ENCODE measurements around the gene C1orf105.

DNA sequence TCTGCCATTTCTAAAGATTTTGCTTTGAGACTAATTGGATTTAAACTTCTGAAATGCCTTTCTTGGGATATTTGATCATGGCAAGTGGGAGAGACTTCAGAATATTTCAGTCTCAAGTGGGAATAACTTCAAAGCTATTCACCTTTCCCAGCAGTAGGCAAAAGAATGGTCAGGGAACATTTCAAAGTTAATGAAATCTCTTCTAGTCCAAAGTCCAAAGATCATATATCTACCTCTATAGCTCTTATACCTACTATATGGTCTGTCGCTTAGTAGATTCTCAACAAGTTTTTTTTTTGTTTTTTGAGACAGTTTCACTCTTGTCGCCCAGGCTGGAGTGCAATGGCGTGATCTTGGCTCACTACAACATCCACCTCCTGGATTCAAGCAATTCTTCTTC is 67.9 kb downstream of the C1orf105 start:
- TF ChIP-seq, protein P1, sequence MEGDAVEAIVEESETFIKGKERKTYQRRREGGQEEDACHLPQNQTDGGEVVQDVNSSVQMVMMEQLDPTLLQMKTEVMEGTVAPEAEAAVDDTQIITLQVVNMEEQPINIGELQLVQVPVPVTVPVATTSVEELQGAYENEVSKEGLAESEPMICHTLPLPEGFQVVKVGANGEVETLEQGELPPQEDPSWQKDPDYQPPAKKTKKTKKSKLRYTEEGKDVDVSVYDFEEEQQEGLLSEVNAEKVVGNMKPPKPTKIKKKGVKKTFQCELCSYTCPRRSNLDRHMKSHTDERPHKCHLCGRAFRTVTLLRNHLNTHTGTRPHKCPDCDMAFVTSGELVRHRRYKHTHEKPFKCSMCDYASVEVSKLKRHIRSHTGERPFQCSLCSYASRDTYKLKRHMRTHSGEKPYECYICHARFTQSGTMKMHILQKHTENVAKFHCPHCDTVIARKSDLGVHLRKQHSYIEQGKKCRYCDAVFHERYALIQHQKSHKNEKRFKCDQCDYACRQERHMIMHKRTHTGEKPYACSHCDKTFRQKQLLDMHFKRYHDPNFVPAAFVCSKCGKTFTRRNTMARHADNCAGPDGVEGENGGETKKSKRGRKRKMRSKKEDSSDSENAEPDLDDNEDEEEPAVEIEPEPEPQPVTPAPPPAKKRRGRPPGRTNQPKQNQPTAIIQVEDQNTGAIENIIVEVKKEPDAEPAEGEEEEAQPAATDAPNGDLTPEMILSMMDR (IDR thresholded peaks at IDR 0.05 in 8 of 11, conservative IDR thresholded peaks at IDR 0.05 in 3 of 11), result no peak
- no peak for TF ChIP-seq POLR2AphosphoS5 (IDR thresholded peaks at IDR 0.05)

All from spleen (tissue), 7 donors.